HG03342 (cell line): ENCODE measurements around the gene FXYD5.

Experiments used
- ATAC-seq: cut with Tn5 transposase; IDR thresholded peaks from one replicate; pipeline ENCODE4 v1.9.1; 2021; ENCODE audit warnings: mild to moderate bottlenecking, moderate library complexity; ENCODE audit not compliant: unreplicated experiment

Gene FXYD5

DNA sequence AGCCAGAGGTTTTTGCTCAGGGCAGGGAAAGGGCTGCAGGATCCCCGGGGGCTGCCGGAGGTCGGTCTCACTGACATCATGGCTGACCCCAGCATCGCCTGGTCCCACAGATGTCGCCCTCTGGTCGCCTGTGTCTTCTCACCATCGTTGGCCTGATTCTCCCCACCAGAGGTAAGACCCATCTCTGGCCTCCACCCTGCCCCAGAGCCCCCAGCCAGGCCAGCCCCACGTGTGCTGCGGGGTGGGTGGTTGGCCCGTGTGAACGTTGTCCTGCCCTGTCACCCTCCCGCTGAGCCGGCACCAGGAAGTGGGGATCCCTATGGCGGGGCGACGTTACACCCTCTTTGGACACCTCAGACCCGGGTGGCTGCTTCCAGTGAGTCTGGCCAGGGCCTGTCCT is 906 bp downstream of the FXYD5 start:
- ATAC-seq = no peak

DNA sequence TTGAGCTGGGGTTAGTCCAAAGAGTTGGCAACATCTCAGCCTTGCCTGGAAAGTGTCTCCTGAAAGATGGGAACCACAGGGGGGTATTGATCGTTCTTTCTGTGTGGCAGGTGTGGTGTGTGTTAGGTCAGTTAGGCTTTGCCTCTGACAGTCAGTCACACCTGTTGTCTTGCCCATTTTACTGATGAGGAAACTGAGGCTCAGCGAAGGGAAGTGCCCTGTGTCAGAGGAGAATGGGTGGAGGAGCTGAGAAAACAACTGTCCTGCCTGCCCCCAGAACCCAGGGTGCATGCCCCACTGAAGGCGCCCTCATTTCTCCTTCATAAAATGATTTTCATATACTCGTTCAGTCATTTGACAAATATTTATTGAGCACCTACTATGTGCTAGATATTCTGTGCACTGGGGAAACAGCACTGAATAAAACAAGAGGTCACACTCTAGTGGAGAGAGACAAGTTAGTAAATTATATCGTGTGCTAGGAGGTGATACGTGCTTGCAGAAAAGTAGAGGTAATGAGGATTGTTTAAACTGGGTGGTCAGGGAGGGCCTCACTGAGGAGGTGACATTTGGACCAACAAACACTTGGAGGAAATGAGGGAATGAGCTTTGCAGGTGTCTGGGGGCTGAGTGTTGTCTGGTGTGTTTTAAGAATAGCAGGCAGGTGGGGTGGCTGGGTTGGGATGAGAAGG is 1.6 kb downstream of the FXYD5 start:
- ATAC-seq = no peak

DNA sequence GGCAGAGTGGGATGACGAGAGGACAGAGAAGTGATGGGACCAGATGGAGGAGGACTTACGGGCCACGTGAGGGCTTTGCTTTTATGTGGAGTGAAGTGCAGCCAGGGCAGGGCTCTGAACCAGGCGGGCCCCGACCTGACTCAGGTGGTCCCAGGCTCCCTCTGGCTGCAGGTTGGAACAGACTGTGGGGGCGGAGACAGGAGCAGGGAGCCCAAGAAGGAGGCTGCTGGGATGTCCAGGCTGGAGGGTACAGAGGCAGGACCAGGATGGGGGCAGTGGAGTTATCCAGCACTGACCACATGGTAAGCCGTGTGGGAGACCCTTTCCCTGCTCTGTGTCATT is 2.1 kb downstream of the FXYD5 start:
- no peak for ATAC-seq

DNA sequence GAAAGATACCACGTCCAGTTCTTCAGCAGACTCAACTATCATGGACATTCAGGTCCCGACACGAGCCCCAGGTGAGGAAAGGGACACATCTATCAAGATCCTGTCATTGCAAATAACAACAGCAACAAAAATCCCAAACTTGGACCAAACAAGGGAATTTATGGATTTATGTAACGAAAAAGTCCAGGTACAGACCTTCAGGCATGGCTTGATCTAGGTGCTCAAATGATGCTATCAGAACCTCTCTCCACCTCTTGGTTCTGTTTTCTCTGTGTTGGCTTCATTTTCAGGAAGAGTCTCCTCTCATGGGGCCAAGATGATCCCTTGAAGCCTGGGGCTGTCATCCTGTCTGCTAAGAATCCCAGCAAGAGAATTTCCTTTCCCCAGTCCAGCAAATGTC is 2.9 kb downstream of the FXYD5 start:
- no peak for ATAC-seq

DNA sequence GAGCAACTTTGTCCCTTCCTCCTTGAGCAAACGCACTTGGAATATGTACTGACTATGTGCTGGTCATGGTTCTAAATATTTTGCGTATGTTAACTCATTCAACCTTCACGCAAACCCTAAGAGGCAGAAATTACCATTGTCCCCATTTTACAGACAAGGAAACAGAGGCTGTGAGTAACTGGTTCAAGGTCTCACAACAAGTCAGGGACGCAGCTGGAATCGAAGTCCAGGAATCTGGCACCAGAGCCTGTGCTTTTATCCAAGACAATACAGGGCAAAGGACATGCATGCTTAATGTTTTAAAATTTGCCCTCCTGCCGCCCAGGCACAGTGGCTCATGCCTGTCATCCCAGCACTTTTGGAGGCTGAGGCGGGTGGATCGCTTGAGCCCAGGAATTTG is 5.1 kb downstream of the FXYD5 start:
- no peak for ATAC-seq

DNA sequence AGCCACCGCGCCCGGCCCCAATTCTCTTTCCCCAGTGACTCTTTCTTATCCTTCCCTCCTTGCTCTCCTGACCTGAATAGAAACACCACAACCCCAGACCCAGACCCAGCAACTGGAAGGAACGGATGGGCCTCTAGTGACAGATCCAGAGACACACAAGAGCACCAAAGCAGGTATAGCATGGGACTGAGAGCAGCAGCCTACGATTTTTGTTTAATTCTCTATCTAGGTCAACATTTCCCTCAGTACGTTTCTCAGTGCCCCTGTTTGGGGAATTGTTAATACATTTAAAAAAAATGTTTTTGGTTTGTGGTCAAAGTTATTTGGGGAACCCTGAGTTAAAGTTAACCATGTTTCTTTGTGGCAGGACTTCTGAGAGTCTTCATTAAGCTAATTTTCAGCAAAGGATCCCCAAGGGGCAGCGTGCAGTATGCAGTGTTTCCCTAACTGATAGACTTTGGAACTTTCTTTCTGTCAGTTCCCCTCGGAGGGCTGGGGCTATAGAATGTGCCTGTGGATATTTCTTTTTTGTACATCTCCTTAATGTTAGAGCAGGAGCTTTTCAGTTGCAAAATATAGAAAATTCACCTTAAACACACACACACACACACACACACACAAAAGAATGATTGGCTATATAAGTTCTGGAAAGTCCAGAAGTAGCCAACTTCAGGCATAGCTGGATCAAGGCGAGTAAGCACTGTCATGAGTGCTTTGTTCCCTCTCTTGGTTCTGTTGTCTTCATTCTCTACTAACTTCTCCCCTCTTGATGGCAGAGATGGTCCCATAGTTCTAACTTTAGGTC is 6.3 kb downstream of the FXYD5 start:
- ATAC-seq = no peak

DNA sequence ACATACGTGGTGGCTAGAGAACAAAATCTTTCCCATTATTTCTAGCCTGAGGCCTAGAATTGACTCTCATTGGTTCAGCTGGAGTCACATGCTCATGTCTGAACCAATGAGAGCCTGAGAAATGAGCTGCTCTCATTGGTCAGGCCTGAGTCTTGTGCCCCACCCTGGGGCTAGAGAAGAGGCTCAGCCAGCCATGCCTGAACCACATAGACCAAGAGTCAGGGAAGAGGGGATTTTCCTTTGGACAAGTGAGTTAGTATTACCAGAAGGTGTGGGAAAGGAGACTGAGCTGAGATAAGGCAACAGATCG is 6.9 kb downstream of the FXYD5 start:
- ATAC-seq = no peak

DNA sequence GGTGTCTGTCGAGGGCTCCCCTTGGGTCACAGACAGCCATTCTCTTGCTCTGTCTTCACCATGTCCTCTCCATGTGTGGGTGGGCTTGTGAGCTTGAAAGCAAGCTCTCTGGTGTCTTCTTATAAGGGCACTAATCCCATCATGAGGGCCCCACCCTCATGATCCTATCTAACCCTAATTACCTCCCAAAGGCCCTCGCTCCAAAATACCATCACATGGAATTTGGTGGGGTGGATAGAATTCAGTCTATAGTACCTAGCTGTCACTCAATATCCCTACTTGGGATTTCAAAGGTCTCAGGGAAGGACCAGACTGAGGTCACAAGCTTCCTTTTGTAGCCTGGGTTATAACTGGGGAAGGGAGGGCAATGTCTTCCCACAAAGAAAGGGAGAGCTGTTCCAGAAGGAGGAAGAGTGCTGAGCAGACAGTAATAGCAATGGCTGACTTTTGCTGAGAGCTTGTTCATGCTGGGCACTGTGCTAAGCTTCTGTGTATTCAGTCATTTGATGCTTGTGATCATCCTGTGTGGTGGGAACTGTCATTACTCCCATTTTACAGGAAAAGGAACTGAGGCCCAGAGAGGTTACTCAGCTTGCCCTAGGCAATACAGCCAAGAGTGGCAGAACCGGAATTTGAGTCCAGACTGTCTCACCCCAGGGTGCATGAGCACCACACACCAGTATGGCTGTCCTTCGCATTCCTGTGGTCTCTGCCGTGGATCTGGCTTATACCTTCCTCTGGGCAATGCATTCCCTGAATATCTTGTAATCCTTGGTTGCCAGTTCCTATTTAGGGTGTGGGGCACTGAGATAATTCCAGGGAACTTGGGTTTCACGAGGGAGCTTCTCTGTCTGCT is 8.2 kb downstream of the FXYD5 start:
- no peak for ATAC-seq

DNA sequence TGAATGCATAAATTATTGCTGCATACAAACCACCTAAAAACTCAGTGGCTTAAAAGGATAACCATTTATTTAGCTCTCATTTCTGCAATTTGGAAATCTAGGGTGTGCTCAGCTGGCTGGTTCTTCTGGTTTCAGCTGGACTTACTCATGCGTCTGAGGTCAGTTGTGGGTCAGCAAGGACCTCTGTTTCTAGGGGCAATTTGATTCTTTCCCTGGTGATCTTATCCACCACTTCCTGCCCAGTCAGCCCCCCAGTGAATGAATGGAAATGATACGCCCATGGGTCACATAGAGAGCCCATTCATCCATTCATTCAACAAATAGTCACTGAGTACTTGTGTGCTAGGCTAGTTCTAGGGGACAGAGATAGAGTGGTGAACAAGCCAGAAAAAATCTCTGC is 9.9 kb downstream of the FXYD5 start:
- ATAC-seq = no peak

DNA sequence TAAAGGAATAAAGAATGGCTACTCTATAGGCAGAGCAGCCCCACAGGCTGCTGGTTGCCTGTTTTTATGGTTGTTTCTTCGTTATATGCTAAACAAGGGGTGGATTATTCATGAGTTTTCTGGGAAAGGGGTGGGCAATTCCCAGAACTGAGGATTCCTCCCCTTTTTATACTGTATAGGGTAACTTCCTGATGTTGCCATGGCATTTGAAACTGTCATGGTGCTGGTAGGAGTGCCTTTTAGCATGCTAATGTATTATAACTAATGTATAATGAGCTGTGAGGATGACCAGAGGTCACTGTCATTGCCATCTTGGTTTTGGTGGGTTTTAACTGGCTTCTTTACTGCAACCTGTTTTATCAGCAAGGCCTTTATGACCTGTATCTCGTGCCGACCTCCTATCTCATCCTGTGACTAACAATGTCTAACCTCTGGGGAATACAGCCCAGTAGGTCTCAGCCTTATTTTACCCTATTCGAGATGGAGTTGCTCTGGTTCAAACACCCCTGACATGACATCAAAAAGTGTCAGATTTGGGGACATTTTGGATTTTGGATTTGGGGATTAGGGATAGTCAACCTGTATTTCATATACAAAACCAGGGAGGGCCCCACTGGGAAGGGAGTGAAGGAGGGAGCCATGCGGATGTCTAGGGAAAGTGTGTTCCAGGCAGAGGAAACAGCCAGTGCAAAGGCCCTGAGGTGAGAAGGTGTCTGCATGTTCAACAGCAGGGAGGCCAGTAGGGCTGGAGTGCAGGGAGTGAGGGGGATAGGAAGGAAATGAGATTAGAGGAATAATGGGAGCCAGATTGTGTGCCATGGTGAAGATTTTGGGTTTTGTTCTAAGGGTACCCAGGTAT is 10.9 kb downstream of the FXYD5 start:
- ATAC-seq = no peak

DNA sequence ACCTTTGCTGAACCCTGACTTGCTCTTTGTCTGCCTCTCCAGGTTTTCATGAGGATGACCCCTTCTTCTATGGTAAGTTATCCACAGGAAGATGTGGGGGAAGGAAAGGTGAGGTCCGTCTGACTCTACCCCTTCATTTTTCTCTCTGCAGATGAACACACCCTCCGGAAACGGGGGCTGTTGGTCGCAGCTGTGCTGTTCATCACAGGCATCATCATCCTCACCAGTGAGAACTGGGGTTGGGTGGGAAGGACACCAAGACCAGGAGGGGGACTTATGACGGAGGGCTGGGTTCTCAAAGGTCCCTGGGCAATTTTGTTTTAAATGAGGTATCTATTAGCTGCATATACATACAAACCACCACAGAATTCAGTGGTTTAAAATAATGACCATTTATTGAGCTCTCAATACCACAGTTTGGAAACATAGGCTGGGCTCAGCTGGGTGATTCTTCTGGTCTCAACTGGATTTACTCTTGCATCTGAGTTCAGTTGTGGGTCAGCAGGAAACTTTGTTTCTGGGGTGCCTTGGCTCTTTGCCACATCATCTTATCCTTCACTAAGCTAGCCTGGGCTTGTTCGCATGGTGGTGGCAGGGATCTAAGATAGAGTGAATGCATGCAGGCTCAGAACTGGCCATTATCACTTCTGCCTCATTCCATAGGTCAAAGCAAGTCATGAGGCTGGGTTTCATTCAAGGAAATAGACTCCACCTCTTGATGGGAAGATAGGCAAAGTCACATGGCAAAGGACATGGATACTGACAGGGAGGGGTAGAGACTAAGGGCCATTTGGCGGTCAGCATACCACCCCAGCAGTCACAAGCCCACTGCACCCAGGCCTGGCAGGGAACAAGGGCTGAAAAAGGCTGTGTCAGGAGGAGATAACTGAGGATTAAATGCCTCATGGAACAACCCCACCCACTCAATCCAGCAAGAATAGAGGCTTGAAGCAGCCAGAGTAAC is 11.8 kb downstream of the FXYD5 start:
- ATAC-seq = no peak

DNA sequence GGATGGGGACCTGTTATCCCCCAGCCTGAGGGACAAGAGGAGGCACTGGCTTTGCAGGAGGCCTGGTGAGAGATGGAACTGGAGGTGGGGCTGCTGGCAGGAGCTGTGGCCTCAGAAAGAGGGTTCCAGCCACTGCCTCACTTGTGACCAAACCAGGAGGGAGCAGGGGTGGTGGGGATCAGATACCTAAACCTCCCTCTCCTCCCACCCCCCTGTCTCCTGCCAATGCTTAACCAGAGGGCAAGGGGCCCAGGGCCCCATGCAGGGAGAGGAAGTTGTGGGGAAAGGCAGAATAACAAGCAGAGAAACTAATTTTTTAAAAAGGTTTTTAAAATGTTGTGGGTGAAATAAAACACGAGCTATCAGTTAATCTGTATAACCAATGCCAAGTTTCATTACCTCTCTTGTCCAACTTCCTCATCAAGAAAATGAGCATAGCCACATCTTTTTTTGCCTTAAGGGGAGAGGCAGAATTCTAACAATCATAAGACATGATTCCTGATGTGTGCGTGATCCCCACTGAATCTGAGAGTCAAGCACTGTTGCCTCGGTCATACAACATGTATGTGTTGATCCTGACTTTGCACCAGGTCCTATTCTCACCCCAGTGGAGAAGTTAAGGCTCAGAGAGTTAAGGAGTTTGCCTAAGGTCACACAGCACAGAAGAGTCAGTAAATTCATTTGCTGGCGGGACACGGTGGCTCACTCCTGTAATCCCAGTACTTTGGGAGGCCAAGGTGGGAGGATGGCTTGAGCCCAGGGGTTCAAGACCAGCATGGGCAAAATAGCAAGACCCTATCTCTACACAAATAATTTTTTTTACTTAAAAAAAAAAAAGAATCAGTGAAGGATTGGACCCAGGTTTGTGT is 12.9 kb downstream of the FXYD5 start:
- ATAC-seq = no peak

DNA sequence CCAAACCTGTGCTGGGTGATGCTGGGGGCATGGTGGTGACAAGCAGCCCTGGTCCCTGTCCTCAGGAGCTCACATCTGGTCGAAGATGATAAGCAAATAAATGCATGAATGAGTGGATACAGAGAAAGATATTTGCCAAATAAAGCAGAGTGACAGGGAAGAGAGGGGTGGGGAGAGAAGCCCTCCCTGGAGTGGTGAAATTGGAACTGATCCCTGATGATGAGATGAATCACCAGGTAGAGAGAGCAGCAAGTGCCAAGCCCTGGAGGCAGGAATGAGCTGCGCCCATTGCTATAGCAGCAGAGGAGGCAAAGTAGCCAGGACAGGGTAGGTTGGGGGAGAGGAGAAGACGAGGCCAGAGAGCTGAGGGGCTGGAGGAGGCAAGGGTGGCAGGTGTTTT is 13.7 kb downstream of the FXYD5 start:
- ATAC-seq = no peak

DNA sequence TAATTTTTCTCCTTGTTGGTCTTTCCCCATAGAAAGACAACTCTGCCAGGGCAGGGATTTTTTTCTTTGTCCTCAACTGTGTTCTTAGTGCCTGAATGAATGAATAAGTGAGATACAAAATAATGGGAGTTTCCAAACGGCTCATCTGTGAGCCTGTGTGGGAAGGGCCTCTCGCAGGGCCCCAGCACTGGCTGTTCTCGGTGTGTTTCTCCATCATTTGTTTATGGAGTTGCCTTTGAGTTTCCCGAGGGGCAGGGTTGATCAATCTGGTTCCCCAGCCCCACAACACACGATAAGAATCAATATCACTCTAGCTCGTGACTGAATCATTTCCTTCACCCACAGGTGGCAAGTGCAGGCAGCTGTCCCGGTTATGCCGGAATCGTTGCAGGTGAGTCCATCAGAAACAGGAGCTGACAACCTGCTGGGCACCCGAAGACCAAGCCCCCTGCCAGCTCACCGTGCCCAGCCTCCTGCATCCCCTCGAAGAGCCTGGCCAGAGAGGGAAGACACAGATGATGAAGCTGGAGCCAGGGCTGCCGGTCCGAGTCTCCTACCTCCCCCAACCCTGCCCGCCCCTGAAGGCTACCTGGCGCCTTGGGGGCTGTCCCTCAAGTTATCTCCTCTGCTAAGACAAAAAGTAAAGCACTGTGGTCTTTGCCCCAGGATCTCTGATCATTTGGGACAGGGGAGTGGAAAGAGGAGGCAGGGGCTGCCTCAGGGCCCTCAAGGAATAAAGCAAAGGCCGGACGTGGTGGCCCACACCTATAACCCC is 14.9 kb downstream of the FXYD5 start:
- ATAC-seq = no peak

DNA sequence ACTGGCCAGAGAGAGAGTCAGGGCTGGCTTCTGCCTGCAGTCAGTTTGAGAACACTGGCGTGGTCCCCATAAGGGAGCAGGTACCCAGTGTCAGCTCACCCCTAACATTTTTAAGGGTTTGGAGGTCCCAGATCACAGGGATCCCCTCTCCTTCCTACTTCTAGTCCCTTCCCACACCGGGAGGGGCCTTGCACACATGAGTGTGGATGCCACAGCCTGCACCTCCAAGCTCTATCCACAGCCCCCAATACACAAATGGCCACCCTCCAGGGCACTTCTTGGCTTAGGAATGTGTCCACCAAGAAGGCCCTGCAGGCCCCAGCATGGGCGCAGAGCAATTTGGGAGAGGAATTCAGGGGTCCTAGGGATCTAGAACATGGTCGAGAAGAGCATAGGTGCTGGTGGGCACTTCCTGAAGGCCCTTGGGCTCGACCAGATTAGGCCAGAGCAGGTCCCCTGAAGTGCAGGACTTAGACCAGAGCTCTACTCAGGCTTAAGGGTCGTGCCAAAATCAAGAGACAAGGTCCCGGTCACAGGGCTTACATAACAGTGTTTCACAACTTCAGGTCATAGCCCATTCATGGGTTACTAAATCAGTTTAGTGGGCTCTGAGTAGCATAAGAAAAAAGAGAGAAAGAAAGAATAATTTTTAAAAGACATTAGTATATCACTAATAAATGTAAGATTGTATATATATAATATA is 16.0 kb downstream of the FXYD5 start:
- no peak for ATAC-seq

DNA sequence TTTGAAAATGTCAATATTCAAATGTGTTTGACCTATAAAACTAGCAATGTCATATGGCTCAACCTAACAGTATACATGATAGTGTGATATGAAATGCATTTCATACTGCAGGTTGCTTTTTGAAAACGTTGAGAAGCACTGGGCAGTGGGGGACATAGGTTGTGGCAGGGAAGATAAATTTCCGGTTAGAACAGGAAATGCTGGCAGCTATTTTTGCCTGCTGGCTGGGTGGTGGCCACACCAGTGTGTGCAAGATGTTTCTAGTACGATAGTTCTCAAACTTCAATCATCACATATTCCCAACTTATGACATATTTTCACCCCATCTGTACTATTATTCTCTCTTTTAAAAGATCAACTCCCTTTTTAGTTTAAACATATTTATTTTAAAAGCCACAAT is 17.2 kb downstream of the FXYD5 start:
- no peak for ATAC-seq

DNA sequence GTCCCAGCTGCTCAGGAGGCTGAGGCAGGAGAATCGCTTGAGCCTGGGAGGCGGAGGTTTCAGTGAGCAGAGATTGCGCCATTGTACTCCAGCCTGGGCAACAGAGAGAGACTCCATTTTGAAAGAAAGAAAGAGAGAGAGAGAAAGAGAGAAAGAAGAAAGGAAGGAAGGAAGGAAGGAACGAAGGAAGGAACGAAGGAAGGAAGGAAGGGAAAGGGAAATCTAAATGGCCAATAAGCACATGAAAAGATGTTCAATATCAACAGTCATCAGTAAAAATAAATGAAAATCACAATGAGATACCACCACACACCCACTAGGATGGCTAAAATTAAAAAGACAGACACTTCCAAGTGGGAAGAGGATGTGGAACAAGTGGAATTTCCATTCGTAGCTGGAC is 19.7 kb downstream of the FXYD5 start:
- ATAC-seq = no peak

DNA sequence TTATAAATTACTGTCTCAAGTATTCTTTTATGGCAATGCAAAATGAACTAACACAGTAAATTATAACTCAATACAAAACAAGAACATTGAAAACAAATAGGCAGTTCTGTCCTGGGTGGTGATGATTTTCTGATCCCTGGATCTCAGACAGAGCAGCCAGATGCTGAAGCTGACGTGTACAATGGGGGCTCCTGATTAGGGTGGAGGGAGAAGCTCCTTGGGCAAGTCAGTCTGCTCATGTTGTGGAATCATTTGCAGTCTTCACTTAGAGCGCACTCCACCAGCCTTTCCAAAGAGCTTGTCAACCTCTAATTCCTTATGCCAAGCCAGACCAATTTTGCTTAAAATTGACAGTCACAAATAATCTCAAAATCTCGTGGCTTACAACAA is 21.6 kb downstream of the FXYD5 start:
- no peak for ATAC-seq
